ENCODE measurements around the gene LMLN.
"Not testable (repeated sequence)": the region's sequence is repeated elsewhere in the genome, so short reads cannot be mapped to it uniquely, and the experiment has no call there.

The LMLN gene

GRCh38 chr3:197959891-197960693, at the start of gene LMLN:
TSS of gene LMLN (plus strand) at chr3:197960217. CDS start at chr3:197960246, 29 bp downstream.
- DNase-seq: peak; percentile 93

- no peak for DNase-seq
These were observed 47.1 kb upstream of the LMLN start for GRCh38 chr3:197912741-197913476.

GRCh38 chr3:197913641-197914380, 46.2 kb upstream of the LMLN start:
- no peak for DNase-seq

- not testable (repeated sequence) for DNase-seq
These were observed 38.4 kb upstream of the LMLN start for GRCh38 chr3:197921429-197922275.

GRCh38 chr3:197926418-197926817, 33.6 kb upstream of the LMLN start:
- no peak for DNase-seq

GRCh38 chr3:197927578-197927977, 32.4 kb upstream of the LMLN start:
- not testable (repeated sequence) for DNase-seq

GRCh38 chr3:197936819-197937384, 23.1 kb upstream of the LMLN start:
- no peak for DNase-seq

GRCh38 chr3:197940745-197941384, 19.2 kb upstream of the LMLN start:
- DNase-seq: no peak

GRCh38 chr3:197942956-197943556, 17.0 kb upstream of the LMLN start:
- no peak for DNase-seq

GRCh38 chr3:197949191-197949777, 10.7 kb upstream of the LMLN start:
- no peak for DNase-seq

- peak; percentile 83 for DNase-seq
These were observed 10.0 kb upstream of the LMLN start, which contains the start of gene RPL35A for GRCh38 chr3:197949778-197950676. TSS of gene RPL35A (plus strand) at chr3:197950190. CDS start at chr3:197950968, 778 bp downstream.

GRCh38 chr3:197950677-197951061, 9.3 kb upstream of the LMLN start:
- DNase-seq: no peak

GRCh38 chr3:197951392-197951990, 8.5 kb upstream of the LMLN start:
- DNase-seq: no peak

GRCh38 chr3:197952440-197952839, 7.6 kb upstream of the LMLN start:
- no peak for DNase-seq

GRCh38 chr3:197953325-197953724, 6.7 kb upstream of the LMLN start:
- no peak for DNase-seq

GRCh38 chr3:197953881-197954280, 6.1 kb upstream of the LMLN start:
- DNase-seq: no peak

GRCh38 chr3:197955892-197956477, 4.0 kb upstream of the LMLN start:
- no peak for DNase-seq

GRCh38 chr3:197956626-197956988, 3.4 kb upstream of the LMLN start:
- DNase-seq: no peak

GRCh38 chr3:197957790-197958133, 2.3 kb upstream of the LMLN start:
- DNase-seq: no peak

Measured in activated T-cell treated with anti-CD3 and anti-CD28 coated beads, Interleukin-2, amount 50 U/mL, for 1 hour (primary cell).